ENCODE data around the gene PAX2. TPM values are rescaled to one million over a fixed set of nuclear protein-coding genes. Genes with fewer than 3 reads are reported as not detected.
A peak's percentile ranks its signal among the peaks of the same experiment; 100 is the strongest.

The PAX2 gene
- total RNA-seq, 1 experiment from 2014 or later: not detected

GRCh38 chr10:100735337-100736143 is 9.8 kb upstream of the PAX2 start:
- Histone ChIP-seq H3K79me1 (ENCODE audit: insufficient read depth, low read depth, low read length, poor library complexity, severe bottlenecking) (no peaks in the 10 kb centered on the region), H3K23ac (ENCODE audit: insufficient read length, low read depth, low read length) (no peak overlapping the region), H2BK5ac (ENCODE audit: insufficient read length, low read length) (no peak overlapping the region), H2AK5ac (ENCODE audit: insufficient read length, low read length) (no peak overlapping the region), H3K9ac (ENCODE audit: extremely low read depth, insufficient read length, low read length) (no peak overlapping the region), H2BK15ac (ENCODE audit: low read depth, low read length) (no peak overlapping the region), H3K27ac (ENCODE audit: insufficient read length, low read depth, low read length) (no peak overlapping the region), H4K91ac (ENCODE audit: insufficient read length, low read depth, low read length) (no peak overlapping the region), H3K14ac (ENCODE audit: insufficient read depth, low read length) (no peak overlapping the region; the same call in 1 of the 2 replicates), H2BK120ac (ENCODE audit: low read depth, low read length, poor library complexity, severe bottlenecking) (no peak overlapping the region), H3K4ac (ENCODE audit: low read depth, low read length) (no peak overlapping the region), H4K5ac (ENCODE audit: insufficient read length, low read depth, low read length) (no peak overlapping the region), H2AFZ (ENCODE audit: low read length) (no peak overlapping the region), H3K23me2 (ENCODE audit: insufficient read length, low read depth, low read length, poor library complexity, severe bottlenecking) (no peaks in the 10 kb centered on the region), H3K4me1 (ENCODE audit: insufficient read depth, low read length) (no peaks in the 10 kb centered on the region), H2BK12ac (ENCODE audit: insufficient read length, low read depth, low read length) (no peak overlapping the region), H2BK20ac (ENCODE audit: low read depth, low read length, poor library complexity, severe bottlenecking) (no peak overlapping the region), H3K56ac (ENCODE audit: insufficient read length, low read depth, low read length) (no peak overlapping the region), H3K79me2 (ENCODE audit: insufficient read depth, low read length) (no peaks in the 10 kb centered on the region), H3K18ac (ENCODE audit: insufficient read length, low read depth, low read length) (no peak overlapping the region), H3T11ph (ENCODE audit: low read length) (no peak overlapping the region), H3K27me3 (ENCODE audit: insufficient read depth, low read length) (peaks cover 99% of the 10 kb centered on the region), H3K4me2 (ENCODE audit: insufficient read depth, insufficient read length, low read length) (no peak overlapping the region), H4K8ac (replicated peaks; ENCODE audit: insufficient read length, low read depth, low read length) (no peak overlapping the region), H3K9me3 (ENCODE audit: control insufficient read depth, low read depth, low read length) (no peaks in the 10 kb centered on the region), H4K20me1 (ENCODE audit: control insufficient read depth, insufficient read depth, insufficient read length) (no peaks in the 10 kb centered on the region)
- Mint-ChIP-seq H3K27ac (no peak overlapping the region), H3K9me3 (peaks cover 0 to 12% of the 10 kb centered on the region in 2 experiments; a peak in 3 of 5 replicates), H3K27me3 (ENCODE audit: low read depth) (peaks cover 100% of the 10 kb centered on the region), H3K4me1 (peaks cover 27 to 56% of the 10 kb centered on the region in 2 experiments), H3K4me3 (peak overlapping the region in 1 of 2 experiments; percentile 63; a peak in 2 of 5 replicates), H3K36me3 (ENCODE audit: insufficient read depth in 1 of 3, low read depth in 3 of 3) (no peaks in the 10 kb centered on the region; a peak in 1 of 7 replicates)
- no peak for TF ChIP-seq CTCF (conservative IDR thresholded peaks at IDR 0.05)
- WGBS (ENCODE audit: extremely low coverage, insufficient read length, low lambda C conversion rate): no CpG with 5 or more reads among the region's 73 CpGs
- no peak for DNase-seq
